PFSK-1 (cell line): Measurements from ENCODE around the gene LRRC17.

Source experiments
- FOXP2 ChIP-seq: optimal IDR thresholded peaks from 2 replicates; pipeline ENCODE3; 2011; ENCODE audit warnings: borderline replicate concordance, control low read depth, inconsistent platforms; ENCODE audit not compliant: insufficient read depth; ENCODE audit errors: extremely low read length, extremely low read depth
- POLR2AphosphoS5 ChIP-seq: IDR thresholded peaks from 2 replicates; pipeline ENCODE4 v1.6.1; 2012; ENCODE audit warnings: low read depth, mild to moderate bottlenecking, control low read depth, low read length, moderate library complexity
- SIN3A ChIP-seq: IDR thresholded peaks from 2 replicates; pipeline ENCODE4 v1.6.1; 2012; ENCODE audit warnings: mild to moderate bottlenecking, low read length, moderate library complexity, borderline replicate concordance; ENCODE audit not compliant: insufficient read depth
- TAF1 ChIP-seq: IDR thresholded peaks from 2 replicates; pipeline ENCODE4 v1.6.1; 2012; ENCODE audit warnings: low read length, control low read depth, borderline replicate concordance; ENCODE audit not compliant: insufficient read depth
- TF ChIP-seq, protein P1 (sequence below), 2 experiments: IDR thresholded peaks; 2 replicates each; pipeline versions ENCODE4 v1.6.1 to v1.8.0; 2011 to 2012; ENCODE audit warnings: low read depth in 2 of 2, low read length in 2 of 2, control low read depth in 1 of 2, inconsistent platforms in 1 of 2, mild to moderate bottlenecking in 1 of 2, moderate library complexity in 1 of 2; ENCODE audit not compliant: insufficient read depth in 1 of 2

LRRC17 gene

DNA sequence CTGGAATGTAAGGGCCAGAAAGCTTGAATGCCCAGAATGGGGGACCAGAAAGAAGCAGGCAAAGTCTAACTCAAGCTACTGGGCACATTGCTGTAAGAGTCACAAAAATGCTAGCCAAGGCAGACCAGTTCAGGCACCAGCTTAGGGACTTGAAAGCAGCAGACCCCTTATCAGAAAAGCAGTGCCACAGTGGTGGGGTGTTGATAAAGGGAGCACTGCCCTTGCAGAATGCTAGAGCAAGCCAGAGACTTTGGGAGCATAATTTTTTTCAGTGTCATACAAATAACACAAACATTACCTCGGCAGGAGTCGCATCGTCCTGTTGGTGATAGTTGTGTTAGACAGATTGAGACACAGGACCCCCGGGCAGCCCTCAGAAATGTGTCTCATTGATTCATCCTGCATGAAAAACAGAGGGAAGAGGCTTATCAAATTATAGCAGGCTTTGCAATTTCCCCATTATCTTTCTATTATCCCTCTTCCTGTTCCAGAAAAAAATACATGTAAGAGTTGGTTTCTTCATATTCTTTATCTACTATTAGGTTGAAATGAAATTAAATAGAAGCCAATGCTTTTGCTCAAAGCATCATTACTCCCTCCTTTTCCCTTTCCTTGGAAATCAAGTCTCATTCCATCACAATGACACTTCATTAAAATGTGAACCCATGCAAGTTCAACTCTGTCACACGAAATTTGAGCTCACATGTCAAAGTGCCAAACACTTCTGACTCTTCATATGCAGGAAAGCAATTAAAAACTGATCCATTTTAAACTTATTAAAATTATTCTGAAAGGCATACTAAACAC is 13.4 kb downstream of the LRRC17 start:
- TF ChIP-seq FOXP2 (no peak), TAF1 (no peak)

DNA sequence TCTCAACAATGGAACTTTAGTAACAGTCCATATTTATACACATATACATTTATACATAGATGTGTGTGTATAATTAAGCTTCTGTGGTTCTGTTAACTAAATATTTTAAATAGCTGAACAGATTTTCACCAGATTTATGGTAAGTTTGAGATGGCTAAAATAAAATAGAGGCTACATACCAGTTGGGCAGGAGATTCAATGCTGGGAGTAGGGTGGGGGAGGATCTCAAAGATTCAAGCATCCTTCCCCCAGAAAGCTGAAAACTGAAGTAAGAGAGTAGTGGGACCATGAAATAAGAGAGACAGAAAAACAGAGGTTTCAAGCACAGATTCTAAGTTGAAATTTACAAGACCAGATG is 14.0 kb downstream of the LRRC17 start:
- no peak for TF ChIP-seq FOXP2

DNA sequence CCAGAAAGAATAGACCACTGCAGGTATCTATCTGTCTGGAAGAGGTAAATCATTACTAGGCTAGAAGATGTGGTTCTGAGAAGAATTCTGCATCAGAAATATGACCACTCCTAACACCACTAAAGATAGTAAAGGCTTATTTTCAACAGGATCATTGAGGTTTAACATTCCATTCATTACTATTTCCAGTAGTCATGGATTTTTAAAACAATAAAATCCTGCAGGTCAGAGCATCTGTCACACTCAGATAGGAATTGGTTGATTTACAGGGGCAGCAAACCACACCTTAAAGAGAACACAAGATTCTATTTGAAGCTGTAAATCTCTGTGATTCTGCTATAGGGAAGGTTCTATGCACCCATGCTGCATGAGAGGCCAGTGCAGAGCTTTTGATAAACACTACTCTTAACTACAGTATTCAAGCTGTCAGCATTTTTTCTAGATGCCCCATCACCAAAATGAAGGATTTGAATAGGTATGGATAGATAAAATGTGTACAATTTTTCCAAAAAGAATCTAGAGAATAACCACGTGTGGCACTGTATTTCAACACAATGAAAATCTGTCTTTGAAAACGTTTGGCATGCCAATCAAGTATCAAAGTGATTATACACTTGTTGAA is 14.6 kb downstream of the LRRC17 start:
- TF ChIP-seq, protein P1, sequence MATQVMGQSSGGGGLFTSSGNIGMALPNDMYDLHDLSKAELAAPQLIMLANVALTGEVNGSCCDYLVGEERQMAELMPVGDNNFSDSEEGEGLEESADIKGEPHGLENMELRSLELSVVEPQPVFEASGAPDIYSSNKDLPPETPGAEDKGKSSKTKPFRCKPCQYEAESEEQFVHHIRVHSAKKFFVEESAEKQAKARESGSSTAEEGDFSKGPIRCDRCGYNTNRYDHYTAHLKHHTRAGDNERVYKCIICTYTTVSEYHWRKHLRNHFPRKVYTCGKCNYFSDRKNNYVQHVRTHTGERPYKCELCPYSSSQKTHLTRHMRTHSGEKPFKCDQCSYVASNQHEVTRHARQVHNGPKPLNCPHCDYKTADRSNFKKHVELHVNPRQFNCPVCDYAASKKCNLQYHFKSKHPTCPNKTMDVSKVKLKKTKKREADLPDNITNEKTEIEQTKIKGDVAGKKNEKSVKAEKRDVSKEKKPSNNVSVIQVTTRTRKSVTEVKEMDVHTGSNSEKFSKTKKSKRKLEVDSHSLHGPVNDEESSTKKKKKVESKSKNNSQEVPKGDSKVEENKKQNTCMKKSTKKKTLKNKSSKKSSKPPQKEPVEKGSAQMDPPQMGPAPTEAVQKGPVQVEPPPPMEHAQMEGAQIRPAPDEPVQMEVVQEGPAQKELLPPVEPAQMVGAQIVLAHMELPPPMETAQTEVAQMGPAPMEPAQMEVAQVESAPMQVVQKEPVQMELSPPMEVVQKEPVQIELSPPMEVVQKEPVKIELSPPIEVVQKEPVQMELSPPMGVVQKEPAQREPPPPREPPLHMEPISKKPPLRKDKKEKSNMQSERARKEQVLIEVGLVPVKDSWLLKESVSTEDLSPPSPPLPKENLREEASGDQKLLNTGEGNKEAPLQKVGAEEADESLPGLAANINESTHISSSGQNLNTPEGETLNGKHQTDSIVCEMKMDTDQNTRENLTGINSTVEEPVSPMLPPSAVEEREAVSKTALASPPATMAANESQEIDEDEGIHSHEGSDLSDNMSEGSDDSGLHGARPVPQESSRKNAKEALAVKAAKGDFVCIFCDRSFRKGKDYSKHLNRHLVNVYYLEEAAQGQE (IDR thresholded peaks at IDR 0.05; ENCODE audit: insufficient read depth in 1 of 2, low read depth in 2 of 2, low read length in 2 of 2), result no peak
- TF ChIP-seq POLR2AphosphoS5 (no peak), FOXP2 (no peak), TAF1 (no peak), SIN3A (no peak)

DNA sequence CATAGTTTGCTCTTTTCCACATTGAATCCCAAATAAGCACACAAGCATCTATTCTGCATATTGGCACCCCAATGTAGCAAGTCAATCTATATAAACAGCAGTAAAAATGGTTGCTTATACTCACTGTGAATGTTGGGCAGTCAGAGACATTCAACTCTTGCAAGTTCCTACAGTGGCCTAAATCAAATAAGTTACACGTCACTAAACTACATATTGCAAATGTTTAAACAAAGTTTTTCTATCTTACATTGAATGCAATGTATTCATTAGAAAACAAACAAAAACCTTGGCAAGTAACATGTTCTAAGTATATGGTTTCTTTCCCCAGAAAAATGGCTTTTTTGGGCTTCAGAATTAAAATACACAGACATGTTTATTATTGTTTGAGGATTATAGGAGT is 19.0 kb downstream of the LRRC17 start:
- TF ChIP-seq POLR2AphosphoS5 (no peak), SIN3A (no peak), FOXP2 (no peak), TAF1 (no peak)
- TF ChIP-seq, protein P1 (IDR thresholded peaks at IDR 0.05; ENCODE audit: insufficient read depth in 1 of 2, low read depth in 2 of 2, low read length in 2 of 2), result no peak

DNA sequence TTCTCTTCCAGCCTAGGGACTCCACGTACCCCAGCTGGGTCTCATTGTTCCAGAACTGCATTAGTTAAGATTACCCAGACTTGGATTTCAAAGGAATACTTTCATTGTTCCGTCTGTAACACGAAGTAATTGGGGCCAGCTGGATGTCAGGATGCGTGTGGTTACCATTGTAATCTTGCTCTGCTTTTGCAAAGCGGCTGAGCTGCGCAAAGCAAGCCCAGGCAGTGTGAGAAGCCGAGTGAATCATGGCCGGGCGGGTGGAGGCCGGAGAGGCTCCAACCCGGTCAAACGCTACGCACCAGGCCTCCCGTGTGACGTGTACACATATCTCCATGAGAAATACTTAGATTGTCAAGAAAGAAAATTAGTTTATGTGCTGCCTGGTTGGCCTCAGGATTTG is 21.0 kb downstream of the LRRC17 start:
- TF ChIP-seq SIN3A (peak; percentile 95; the same call in 1 of the 2 replicates), FOXP2 (peak; percentile 79), POLR2AphosphoS5 (no peak), TAF1 (peak; percentile 38; the same call in 1 of the 2 replicates)
- TF ChIP-seq, protein P1 (IDR thresholded peaks at IDR 0.05; ENCODE audit: insufficient read depth in 1 of 2, low read depth in 2 of 2, low read length in 2 of 2), result no peak; a peak in 1 of 4 replicates

DNA sequence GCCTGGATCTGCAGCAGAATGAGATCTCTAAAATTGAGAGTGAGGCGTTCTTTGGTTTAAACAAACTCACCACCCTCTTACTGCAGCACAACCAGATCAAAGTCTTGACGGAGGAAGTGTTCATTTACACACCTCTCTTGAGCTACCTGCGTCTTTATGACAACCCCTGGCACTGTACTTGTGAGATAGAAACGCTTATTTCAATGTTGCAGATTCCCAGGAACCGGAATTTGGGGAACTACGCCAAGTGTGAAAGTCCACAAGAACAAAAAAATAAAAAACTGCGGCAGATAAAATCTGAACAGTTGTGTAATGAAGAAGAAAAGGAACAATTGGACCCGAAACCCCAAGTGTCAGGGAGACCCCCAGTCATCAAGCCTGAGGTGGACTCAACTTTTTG is 21.4 kb downstream of the LRRC17 start:
- TF ChIP-seq SIN3A (no peak), POLR2AphosphoS5 (no peak), TAF1 (no peak), FOXP2 (no peak)
- TF ChIP-seq, protein P1 (IDR thresholded peaks at IDR 0.05; ENCODE audit: insufficient read depth in 1 of 2, low read depth in 2 of 2, low read length in 2 of 2), result no peak
